ENCODE results near the gene RCSD1.

Gene RCSD1

DNA sequence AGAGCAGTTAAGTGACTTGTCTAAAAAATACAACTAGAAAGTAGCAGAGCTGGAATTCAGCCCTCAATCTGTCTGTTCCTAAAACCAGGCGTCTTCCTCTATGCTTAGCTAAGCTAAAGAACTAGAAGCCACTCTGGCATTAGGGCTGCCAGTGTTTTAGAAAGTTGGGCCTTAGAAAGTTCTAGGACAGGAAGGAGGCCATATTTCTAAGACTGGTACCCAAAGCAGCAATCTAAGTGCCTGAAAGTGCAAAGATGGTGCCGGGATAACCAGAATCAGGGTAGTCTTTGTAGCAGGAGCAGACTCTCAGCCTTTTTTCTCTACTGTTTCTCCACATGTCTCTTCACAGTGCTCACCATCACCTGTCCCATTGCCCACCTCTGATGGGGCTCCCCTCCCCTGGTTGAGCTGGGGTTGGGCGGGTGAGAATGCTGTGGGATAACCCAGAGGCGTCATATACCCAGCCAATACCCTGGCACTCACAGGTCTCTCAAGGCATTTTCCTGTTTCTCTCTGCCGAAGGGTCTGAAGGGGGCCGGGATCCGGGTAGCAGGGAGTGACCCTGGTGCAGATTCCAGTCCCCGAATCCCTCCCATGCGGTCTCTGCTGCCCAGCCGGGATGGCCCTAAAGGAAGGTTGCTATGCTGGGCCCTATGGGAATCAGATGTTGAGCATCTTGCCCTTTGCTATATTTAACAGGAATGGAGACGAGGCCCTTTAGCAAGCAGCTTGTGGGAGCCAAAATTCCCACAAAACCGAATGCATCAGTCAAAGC is 1.1 kb upstream of the RCSD1 start:
- Histone ChIP-seq H3K36me3 (ENCODE audit: control insufficient read depth in 5 of 5, insufficient read depth in 5 of 5, low read length in 5 of 5) (no peaks in the 10 kb centered on the region), H3K9me3 (ENCODE audit: control insufficient read depth in 5 of 5, low read length in 5 of 5) (peaks cover 0 to 8% (median 2%) of the 10 kb centered on the region in 5 donors), H3K4me3 (ENCODE audit: low read depth in 1 of 5, low read length in 5 of 5) (peak overlapping the region in 3 of 5 donors; percentile 58 to 80 (median 60)), H3K4me1 (ENCODE audit: control insufficient read depth in 5 of 5, insufficient read depth in 5 of 5, low read length in 5 of 5) (peaks cover 1 to 56% (median 26%) of the 10 kb centered on the region in 5 donors), H3K27ac (ENCODE audit: low read depth, low read length) (peak overlapping the region; percentile 34), H3K9ac (ENCODE audit: low read length in 5 of 5) (peak overlapping the region in 1 of 5 donors; percentile 76), H3K27me3 (ENCODE audit: control insufficient read depth in 5 of 5, insufficient read depth in 4 of 5, low read length in 5 of 5) (no peaks in the 10 kb centered on the region)

DNA sequence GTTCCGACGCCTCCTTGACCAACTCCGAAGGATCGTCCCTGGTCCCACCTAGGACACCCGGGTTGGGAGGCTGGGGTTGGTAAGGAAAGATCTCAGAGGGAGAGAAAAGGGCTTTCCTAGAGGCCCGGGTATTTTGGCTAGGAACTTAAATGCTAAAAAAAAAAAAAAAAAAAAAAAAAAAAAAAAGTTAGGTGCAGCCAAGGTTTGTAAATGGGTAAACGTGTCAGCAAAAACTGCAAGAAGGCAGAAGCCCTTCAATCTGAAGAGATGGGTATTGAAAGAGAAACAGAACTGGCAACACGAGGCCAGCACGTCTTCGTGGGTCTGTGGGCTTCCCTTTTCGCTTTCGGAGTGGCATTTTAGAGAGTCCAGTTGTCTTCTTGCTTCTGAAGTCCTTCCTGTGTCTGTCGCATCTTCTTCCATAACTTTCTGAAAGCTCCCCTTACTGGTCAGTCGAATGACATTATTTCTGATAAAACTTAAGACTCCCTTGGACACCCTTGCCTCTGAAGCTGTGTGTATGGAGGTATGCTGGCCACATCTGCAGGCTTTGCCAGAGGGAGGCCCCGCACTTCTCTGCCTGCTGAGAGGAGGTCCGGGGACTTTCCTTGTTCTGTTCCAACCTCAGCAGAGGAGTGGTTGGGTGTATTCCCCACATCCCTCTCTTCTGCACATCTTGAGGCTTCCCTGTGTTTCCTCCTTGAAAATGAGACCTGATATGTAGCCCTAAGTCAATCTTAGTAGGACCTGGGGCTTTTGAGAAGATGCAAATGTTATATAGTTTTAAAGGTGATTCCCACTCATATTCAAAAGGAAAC is 745 bp downstream of the RCSD1 start:
- H3K27me3 ChIP-seq (ENCODE audit: control insufficient read depth in 5 of 5, insufficient read depth in 4 of 5, low read length in 5 of 5), result peaks cover 0 to 1% (median 0%) of the 10 kb centered on the region in 5 donors

GRCh38 chr1:167631386-167631935 is 1.4 kb downstream of the RCSD1 start:
- H3K4me1 ChIP-seq (ENCODE audit: control insufficient read depth in 5 of 5, insufficient read depth in 5 of 5, low read length in 5 of 5), result peaks cover 1 to 72% (median 32%) of the 10 kb centered on the region in 5 donors
- peak overlapping the region in 1 of 5 donors; percentile 74 for H3K9ac ChIP-seq (ENCODE audit: low read length in 5 of 5)

More for the DNA sequence above, 745 bp downstream of the RCSD1 start:
- no peak overlapping the region for H3K27ac ChIP-seq (ENCODE audit: low read depth, low read length)
- H3K4me3 ChIP-seq (ENCODE audit: low read depth in 1 of 5, low read length in 5 of 5), result peak overlapping the region; percentile 42 to 80 (median 73)
- no peaks in the 10 kb centered on the region for H3K36me3 ChIP-seq (ENCODE audit: control insufficient read depth in 5 of 5, insufficient read depth in 5 of 5, low read length in 5 of 5)
- no peaks in the 10 kb centered on the region for H3K9me3 ChIP-seq (ENCODE audit: control insufficient read depth in 5 of 5, low read length in 5 of 5)
- peaks cover 1 to 67% (median 32%) of the 10 kb centered on the region in 5 donors for H3K4me1 ChIP-seq (ENCODE audit: control insufficient read depth in 5 of 5, insufficient read depth in 5 of 5, low read length in 5 of 5)
- peak overlapping the region in 3 of 5 donors; percentile 74 for H3K9ac ChIP-seq (ENCODE audit: low read length in 5 of 5)

DNA sequence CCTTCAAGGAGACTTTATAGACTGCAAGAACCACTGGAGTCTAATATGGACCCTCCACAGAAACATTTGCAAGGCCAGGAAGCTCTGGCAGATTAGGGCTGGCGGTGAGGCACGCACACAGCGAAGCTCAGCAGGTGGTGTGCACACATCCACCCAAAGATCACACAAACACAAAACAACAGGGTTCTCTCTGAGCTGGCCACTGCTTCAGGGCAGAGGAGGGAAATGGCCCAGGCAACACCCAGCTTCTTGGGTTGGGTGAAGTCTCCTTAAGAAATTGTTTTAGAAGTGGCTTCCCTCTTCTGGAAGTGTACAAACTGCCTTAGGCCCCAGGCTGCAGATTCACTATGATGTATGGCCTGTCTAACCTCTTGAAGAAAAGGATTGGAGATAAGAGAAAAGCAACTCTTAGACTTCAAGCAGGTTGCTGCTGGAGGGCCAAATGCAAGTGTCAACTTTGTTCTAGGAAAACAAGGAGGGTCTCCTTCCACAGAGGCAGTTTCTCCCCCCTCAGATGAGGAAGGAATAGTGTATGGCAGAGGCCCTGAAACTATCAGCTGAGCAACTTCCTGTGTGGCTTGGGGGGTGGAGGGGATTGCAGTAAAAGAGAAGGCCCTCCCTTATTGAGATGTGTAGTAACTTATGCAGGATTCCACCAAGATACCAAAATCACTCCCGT is 2.0 kb downstream of the RCSD1 start:
- Histone ChIP-seq H3K36me3 (ENCODE audit: control insufficient read depth in 5 of 5, insufficient read depth in 5 of 5, low read length in 5 of 5) (no peaks in the 10 kb centered on the region), H3K27ac (ENCODE audit: low read depth, low read length) (no peak overlapping the region), H3K4me1 (ENCODE audit: control insufficient read depth in 5 of 5, insufficient read depth in 5 of 5, low read length in 5 of 5) (peaks cover 1 to 79% (median 32%) of the 10 kb centered on the region in 5 donors), H3K9ac (ENCODE audit: low read length in 5 of 5) (peak overlapping the region in 1 of 5 donors; percentile 9), H3K4me3 (ENCODE audit: low read depth in 1 of 5, low read length in 5 of 5) (peak overlapping the region in 2 of 5 donors; percentile 73 to 80), H3K27me3 (ENCODE audit: control insufficient read depth in 5 of 5, insufficient read depth in 4 of 5, low read length in 5 of 5) (peaks cover 0 to 3% (median 2%) of the 10 kb centered on the region in 5 donors), H3K9me3 (ENCODE audit: control insufficient read depth in 5 of 5, low read length in 5 of 5) (no peaks in the 10 kb centered on the region)

More at GRCh38 chr1:167631386-167631935, 1.4 kb downstream of the RCSD1 start:
- Histone ChIP-seq H3K9me3 (ENCODE audit: control insufficient read depth in 5 of 5, low read length in 5 of 5) (no peaks in the 10 kb centered on the region), H3K4me3 (ENCODE audit: low read depth in 1 of 5, low read length in 5 of 5) (peak overlapping the region in 4 of 5 donors; percentile 42 to 80 (median 73)), H3K27me3 (ENCODE audit: control insufficient read depth in 5 of 5, insufficient read depth in 4 of 5, low read length in 5 of 5) (peaks cover 0 to 3% (median 2%) of the 10 kb centered on the region in 5 donors), H3K27ac (ENCODE audit: low read depth, low read length) (no peak overlapping the region), H3K36me3 (ENCODE audit: control insufficient read depth in 5 of 5, insufficient read depth in 5 of 5, low read length in 5 of 5) (no peaks in the 10 kb centered on the region)

GRCh38 chr1:167633258-167633944 is 3.4 kb downstream of the RCSD1 start:
- no peak overlapping the region for H3K27ac ChIP-seq (ENCODE audit: low read depth, low read length)
- H3K36me3 ChIP-seq (ENCODE audit: control insufficient read depth in 5 of 5, insufficient read depth in 5 of 5, low read length in 5 of 5), result peaks cover 0 to 4% (median 0%) of the 10 kb centered on the region in 5 donors
- H3K4me3 ChIP-seq (ENCODE audit: low read depth in 1 of 5, low read length in 5 of 5), result no peak overlapping the region
- no peak overlapping the region for H3K9ac ChIP-seq (ENCODE audit: low read length in 5 of 5)
- peaks cover 0 to 78% (median 26%) of the 10 kb centered on the region in 5 donors for H3K4me1 ChIP-seq (ENCODE audit: control insufficient read depth in 5 of 5, insufficient read depth in 5 of 5, low read length in 5 of 5)
- H3K9me3 ChIP-seq (ENCODE audit: control insufficient read depth in 5 of 5, low read length in 5 of 5), result no peaks in the 10 kb centered on the region
- H3K27me3 ChIP-seq (ENCODE audit: control insufficient read depth in 5 of 5, insufficient read depth in 4 of 5, low read length in 5 of 5), result peaks cover 0 to 3% (median 2%) of the 10 kb centered on the region in 5 donors

GRCh38 chr1:167634435-167634834 is 4.4 kb downstream of the RCSD1 start:
- Histone ChIP-seq H3K4me1 (ENCODE audit: control insufficient read depth in 5 of 5, insufficient read depth in 5 of 5, low read length in 5 of 5) (peaks cover 0 to 68% (median 17%) of the 10 kb centered on the region in 5 donors), H3K4me3 (ENCODE audit: low read depth in 1 of 5, low read length in 5 of 5) (no peak overlapping the region), H3K27ac (ENCODE audit: low read depth, low read length) (no peak overlapping the region)

GRCh38 chr1:167635156-167635648 is 5.2 kb downstream of the RCSD1 start:
- H3K36me3 ChIP-seq (ENCODE audit: control insufficient read depth in 5 of 5, insufficient read depth in 5 of 5, low read length in 5 of 5), result peaks cover 0 to 12% (median 0%) of the 10 kb centered on the region in 5 donors
- no peak overlapping the region for H3K27ac ChIP-seq (ENCODE audit: low read depth, low read length)
- H3K4me3 ChIP-seq (ENCODE audit: low read depth in 1 of 5, low read length in 5 of 5), result no peak overlapping the region
- H3K9me3 ChIP-seq (ENCODE audit: control insufficient read depth in 5 of 5, low read length in 5 of 5), result no peaks in the 10 kb centered on the region
- H3K4me1 ChIP-seq (ENCODE audit: control insufficient read depth in 5 of 5, insufficient read depth in 5 of 5, low read length in 5 of 5), result peaks cover 0 to 62% (median 11%) of the 10 kb centered on the region in 5 donors
- peaks cover 0 to 5% (median 3%) of the 10 kb centered on the region in 5 donors for H3K27me3 ChIP-seq (ENCODE audit: control insufficient read depth in 5 of 5, insufficient read depth in 4 of 5, low read length in 5 of 5)
- H3K9ac ChIP-seq (ENCODE audit: low read length in 5 of 5), result no peak overlapping the region

More at GRCh38 chr1:167634435-167634834, 4.4 kb downstream of the RCSD1 start:
- H3K9ac ChIP-seq (ENCODE audit: low read length in 5 of 5), result no peak overlapping the region
- peaks cover 0 to 6% (median 0%) of the 10 kb centered on the region in 5 donors for H3K36me3 ChIP-seq (ENCODE audit: control insufficient read depth in 5 of 5, insufficient read depth in 5 of 5, low read length in 5 of 5)
- no peaks in the 10 kb centered on the region for H3K9me3 ChIP-seq (ENCODE audit: control insufficient read depth in 5 of 5, low read length in 5 of 5)
- peaks cover 0 to 3% (median 2%) of the 10 kb centered on the region in 5 donors for H3K27me3 ChIP-seq (ENCODE audit: control insufficient read depth in 5 of 5, insufficient read depth in 4 of 5, low read length in 5 of 5)

- H3K36me3 ChIP-seq (ENCODE audit: control insufficient read depth in 5 of 5, insufficient read depth in 5 of 5, low read length in 5 of 5), result peaks cover 0 to 15% (median 0%) of the 10 kb centered on the region in 5 donors
- no peak overlapping the region for H3K27ac ChIP-seq (ENCODE audit: low read depth, low read length)
- H3K9me3 ChIP-seq (ENCODE audit: control insufficient read depth in 5 of 5, low read length in 5 of 5), result no peaks in the 10 kb centered on the region
- peaks cover 0 to 54% (median 6%) of the 10 kb centered on the region in 5 donors for H3K4me1 ChIP-seq (ENCODE audit: control insufficient read depth in 5 of 5, insufficient read depth in 5 of 5, low read length in 5 of 5)
- H3K27me3 ChIP-seq (ENCODE audit: control insufficient read depth in 5 of 5, insufficient read depth in 4 of 5, low read length in 5 of 5), result peaks cover 0 to 5% (median 3%) of the 10 kb centered on the region in 5 donors
- H3K4me3 ChIP-seq (ENCODE audit: low read depth in 1 of 5, low read length in 5 of 5), result no peak overlapping the region
- H3K9ac ChIP-seq (ENCODE audit: low read length in 5 of 5), result no peak overlapping the region
Measured at GRCh38 chr1:167635941-167636340, 5.9 kb downstream of the RCSD1 start.

All from subcutaneous abdominal adipose tissue (tissue), 5 donors.